NCI-H748 (cell line): ENCODE results near the gene NEK10.
A peak's percentile ranks its signal among the peaks of the same experiment; 100 is the strongest.
"Not testable (repeated sequence)": the region's sequence is repeated elsewhere in the genome, so short reads cannot be mapped to it uniquely, and the experiment has no call there.

ENCODE experiments used
- DNase-seq: peaks from one replicate; lab custom pipeline; 2025; ENCODE audit not compliant: unreplicated experiment; lab: John Stamatoyannopoulos, UW

The NEK10 gene

GRCh38 chr3:27368831-27369607 is at the start of gene NEK10:
TSS of gene NEK10 (minus strand) at chr3:27369383. CDS start at chr3:27352882, 16,501 bp downstream.
- DNase-seq: peak; percentile 91

- DNase-seq: no peak
Observed at GRCh38 chr3:27415202-27415601, 46.0 kb upstream of the NEK10 start.

- no peak for DNase-seq
Observed at GRCh38 chr3:27392950-27393679, 23.9 kb upstream of the NEK10 start.

GRCh38 chr3:27392414-27392813 is 23.2 kb upstream of the NEK10 start:
- not testable (repeated sequence) for DNase-seq

- no peak for DNase-seq
Observed at GRCh38 chr3:27391796-27392195, 22.6 kb upstream of the NEK10 start.

- DNase-seq: no peak
Observed at GRCh38 chr3:27387625-27388024, 18.4 kb upstream of the NEK10 start.

- no peak for DNase-seq
Observed at GRCh38 chr3:27385504-27385903, 16.3 kb upstream of the NEK10 start.

GRCh38 chr3:27384191-27384590 is 15.0 kb upstream of the NEK10 start:
- no peak for DNase-seq

GRCh38 chr3:27380433-27381357 is 11.5 kb upstream of the NEK10 start:
- no peak for DNase-seq

GRCh38 chr3:27378331-27378730 is 9.1 kb upstream of the NEK10 start:
- DNase-seq: no peak

GRCh38 chr3:27376109-27376772 is 7.1 kb upstream of the NEK10 start:
- DNase-seq: no peak

- no peak for DNase-seq
Observed at GRCh38 chr3:27366062-27366591, 3.1 kb downstream of the NEK10 start.

- peak; percentile 93 for DNase-seq
Observed at GRCh38 chr3:27360113-27361078, 8.8 kb downstream of the NEK10 start.

- peak; percentile 57 for DNase-seq
Observed at GRCh38 chr3:27358372-27358771, 10.8 kb downstream of the NEK10 start.

- DNase-seq: peak; percentile 58
Observed at GRCh38 chr3:27357665-27358258, 11.4 kb downstream of the NEK10 start.

GRCh38 chr3:27356976-27357375 is 12.2 kb downstream of the NEK10 start:
- DNase-seq: no peak

- no peak for DNase-seq
Observed at GRCh38 chr3:27354588-27355203, 14.5 kb downstream of the NEK10 start.

GRCh38 chr3:27354161-27354560 is 15.0 kb downstream of the NEK10 start:
- DNase-seq: no peak

GRCh38 chr3:27353221-27353620 is 16.0 kb downstream of the NEK10 start:
- DNase-seq: no peak
